NCI-H1930 (cell line): ENCODE measurements around the gene PIK3AP1.
A peak's percentile ranks its signal among the peaks of the same experiment; 100 is the strongest.

Experiments
- DNase-seq, 2 experiments: peaks; one replicate each; lab custom pipeline; 2025; lab: John Stamatoyannopoulos, UW

PIK3AP1 gene

GRCh38 chr10:96645191-96645721, 75.1 kb downstream of the PIK3AP1 start:
- no peak for DNase-seq

GRCh38 chr10:96643920-96644319, 76.4 kb downstream of the PIK3AP1 start:
- DNase-seq = no peak

- peak; percentile 7 to 46 for DNase-seq
These were observed 77.3 kb downstream of the PIK3AP1 start for GRCh38 chr10:96642973-96643372.

GRCh38 chr10:96642530-96642929, 77.8 kb downstream of the PIK3AP1 start:
- DNase-seq = no peak

- DNase-seq = no peak
These were observed 78.7 kb downstream of the PIK3AP1 start for GRCh38 chr10:96641396-96642295.

GRCh38 chr10:96639899-96640298, 80.4 kb downstream of the PIK3AP1 start:
- no peak for DNase-seq

- DNase-seq = no peak
These were observed 81.6 kb downstream of the PIK3AP1 start for GRCh38 chr10:96638696-96639095.

- DNase-seq = no peak
These were observed 82.2 kb downstream of the PIK3AP1 start for GRCh38 chr10:96638120-96638519.

GRCh38 chr10:96637709-96638108, 82.6 kb downstream of the PIK3AP1 start:
- DNase-seq = no peak

- DNase-seq = no peak
These were observed 83.8 kb downstream of the PIK3AP1 start for GRCh38 chr10:96636551-96636950.

GRCh38 chr10:96632974-96633710, 87.2 kb downstream of the PIK3AP1 start:
- no peak for DNase-seq

- no peak for DNase-seq
These were observed 93.0 kb downstream of the PIK3AP1 start for GRCh38 chr10:96627292-96627691.

GRCh38 chr10:96626795-96627194, 93.5 kb downstream of the PIK3AP1 start:
- no peak for DNase-seq

GRCh38 chr10:96625173-96625572, 95.1 kb downstream of the PIK3AP1 start:
- no peak for DNase-seq

GRCh38 chr10:96622013-96622787, 98.1 kb downstream of the PIK3AP1 start:
- DNase-seq = no peak

GRCh38 chr10:96619796-96620773, 100.2 kb downstream of the PIK3AP1 start:
- no peak for DNase-seq

GRCh38 chr10:96619120-96619519, 101.2 kb downstream of the PIK3AP1 start:
- no peak for DNase-seq

- no peak for DNase-seq
These were observed 101.7 kb downstream of the PIK3AP1 start for GRCh38 chr10:96618653-96619052.

GRCh38 chr10:96616961-96617360, 103.4 kb downstream of the PIK3AP1 start:
- no peak for DNase-seq

- no peak for DNase-seq
These were observed 105.8 kb downstream of the PIK3AP1 start for GRCh38 chr10:96614515-96614914.

- no peak for DNase-seq
These were observed 106.7 kb downstream of the PIK3AP1 start for GRCh38 chr10:96613576-96613975.
